HG02943 (cell line): ENCODE measurements around the gene DBT.
"Not testable (repeated sequence)": the region's sequence is repeated elsewhere in the genome, so short reads cannot be mapped to it uniquely, and the experiment has no call there.

Source experiments
- ATAC-seq: cut with Tn5 transposase; IDR thresholded peaks from one replicate; pipeline ENCODE4 v1.9.1; 2021; ENCODE audit warnings: mild to moderate bottlenecking, low read depth, moderate library complexity; ENCODE audit not compliant: unreplicated experiment

DBT gene

GRCh38 chr1:100202703-100203102 lies 46.9 kb downstream of the DBT start:
- ATAC-seq = not testable (repeated sequence)

- not testable (repeated sequence) for ATAC-seq
Measured at GRCh38 chr1:100200060-100200459, 49.6 kb downstream of the DBT start.

GRCh38 chr1:100198596-100198995 lies 51.0 kb downstream of the DBT start:
- ATAC-seq = no peak

DNA sequence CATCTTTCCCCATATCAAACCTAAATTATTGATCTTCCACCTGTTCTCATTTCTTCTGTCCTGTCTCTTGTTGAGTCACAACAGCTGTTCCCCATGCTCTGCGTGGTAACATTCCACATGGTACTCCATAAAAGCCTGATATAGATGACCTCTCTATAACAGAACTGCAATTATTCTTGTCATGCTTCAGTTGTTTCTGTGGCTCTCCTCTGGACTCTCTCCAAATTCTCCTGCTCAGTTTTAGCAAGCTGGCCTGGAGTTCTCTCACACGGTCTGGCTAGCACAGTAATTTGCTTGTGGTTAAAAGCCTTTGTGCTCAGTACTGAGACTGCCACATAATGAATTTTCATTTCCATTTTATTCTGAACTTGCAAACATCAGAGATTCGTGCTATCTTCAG lies 61.0 kb downstream of the DBT start:
- ATAC-seq = no peak

GRCh38 chr1:100187912-100188311 lies 61.7 kb downstream of the DBT start:
- no peak for ATAC-seq

- ATAC-seq = no peak
Measured at GRCh38 chr1:100184536-100184935, 65.1 kb downstream of the DBT start.

GRCh38 chr1:100183370-100183769 lies 66.3 kb downstream of the DBT start:
- no peak for ATAC-seq

- no peak for ATAC-seq
Measured at GRCh38 chr1:100178091-100178490, 71.5 kb downstream of the DBT start, which contains the start of gene LRRC39. TSS of gene LRRC39 (minus strand) at chr1:100178256. CDS start at chr1:100168516, 9,740 bp downstream.

- ATAC-seq = no peak
Measured at GRCh38 chr1:100177295-100178041, 72.2 kb downstream of the DBT start.

DNA sequence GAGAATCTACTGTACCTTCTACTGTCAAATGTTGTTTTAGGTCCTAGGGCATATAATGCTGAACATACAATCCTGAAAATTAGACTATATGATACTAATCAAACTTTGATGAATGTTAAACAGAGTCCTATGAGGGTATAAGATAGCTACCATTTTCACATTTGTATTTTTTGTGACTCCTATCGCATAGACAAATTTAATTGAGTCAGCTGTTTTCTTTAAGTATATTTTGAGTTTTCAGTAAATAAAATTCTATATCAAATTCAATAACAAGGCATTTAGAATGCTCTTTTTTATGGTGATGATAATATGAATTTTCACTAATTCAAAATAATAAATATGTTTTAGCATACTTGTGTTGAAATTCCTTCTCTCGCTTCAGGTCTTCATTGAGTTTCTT lies 81.6 kb downstream of the DBT start:
- ATAC-seq = no peak

GRCh38 chr1:100164702-100165101 lies 84.9 kb downstream of the DBT start:
- no peak for ATAC-seq

- no peak for ATAC-seq
Measured at GRCh38 chr1:100164216-100164615, 85.4 kb downstream of the DBT start.

DNA sequence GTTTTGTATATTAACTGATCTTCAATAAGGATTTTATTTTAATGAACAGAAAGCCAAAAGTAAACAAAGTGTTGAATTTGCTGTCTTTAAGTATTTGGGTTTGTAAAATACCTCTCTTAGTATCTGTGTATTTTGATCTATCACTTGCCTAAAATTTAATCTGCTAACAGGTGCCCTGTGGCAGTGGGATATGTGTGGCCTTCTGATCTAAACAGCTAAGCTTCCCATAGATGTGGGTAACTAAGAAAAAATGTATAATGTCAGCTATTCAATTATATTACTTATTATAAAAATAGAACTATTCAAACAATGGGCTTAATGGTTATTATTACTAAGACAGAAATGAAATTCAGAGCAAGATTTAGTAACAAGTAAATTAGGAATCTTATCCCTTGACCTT lies 86.8 kb downstream of the DBT start:
- no peak for ATAC-seq

DNA sequence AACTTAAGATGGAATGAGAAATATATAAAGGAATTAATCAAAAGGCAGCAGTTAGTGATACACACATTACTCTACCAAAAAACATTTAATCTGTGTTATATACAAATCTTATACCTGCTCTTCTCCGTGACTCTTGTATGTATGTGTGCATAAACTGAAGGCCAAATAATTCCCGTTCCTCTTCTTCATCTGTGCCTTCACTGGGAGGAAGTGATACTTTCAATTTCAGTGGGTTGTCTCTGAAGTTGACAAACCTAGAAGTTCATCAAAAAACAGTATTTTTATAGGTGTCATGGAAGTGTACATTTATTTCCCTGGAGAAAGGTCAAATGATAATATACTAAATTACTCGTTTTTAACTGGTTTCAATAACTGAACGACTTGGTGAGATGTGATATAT lies 97.4 kb downstream of the DBT start:
- ATAC-seq = no peak

GRCh38 chr1:100151679-100152078 lies 98.0 kb downstream of the DBT start:
- ATAC-seq = no peak

DNA sequence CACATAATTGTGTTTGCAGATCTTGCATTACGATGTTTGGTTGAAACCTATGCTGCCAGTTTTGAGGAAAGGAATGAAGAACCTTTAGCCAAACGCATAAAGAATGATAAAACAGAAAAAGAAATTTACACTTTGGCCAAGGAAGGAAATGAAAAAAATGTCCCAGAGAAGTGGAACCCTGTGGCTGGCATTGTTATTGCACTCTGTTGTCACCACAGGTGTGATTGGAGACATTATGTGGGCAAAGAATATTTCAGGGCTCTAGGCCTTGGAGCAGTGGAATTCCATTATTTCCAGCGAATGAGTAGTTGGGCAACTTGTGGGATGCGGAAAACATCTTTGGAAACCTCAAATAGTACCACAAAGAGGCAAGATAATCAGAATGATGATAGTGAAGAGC lies 101.8 kb downstream of the DBT start:
- ATAC-seq = no peak

GRCh38 chr1:100146958-100147357 lies 102.7 kb downstream of the DBT start:
- ATAC-seq = no peak

GRCh38 chr1:100145116-100145515 lies 104.5 kb downstream of the DBT start:
- ATAC-seq = no peak

- no peak for ATAC-seq
Measured at GRCh38 chr1:100142343-100142742, 107.3 kb downstream of the DBT start.

GRCh38 chr1:100141192-100141591 lies 108.4 kb downstream of the DBT start:
- ATAC-seq = no peak

- ATAC-seq = no peak
Measured at GRCh38 chr1:100137602-100138001, 112.0 kb downstream of the DBT start.
